ENCODE results near the gene PPP6R1. TPM values are rescaled to one million over a fixed set of nuclear protein-coding genes. Genes with fewer than 3 reads are reported as not detected.

Gene PPP6R1
- total RNA-seq, 1 experiment from 2014 or later = 96.7 TPM

GRCh38 chr19:55224038-55224665 lies 34.7 kb downstream of the PPP6R1 start:
- Histone ChIP-seq H3K36me3 (ENCODE audit: control insufficient read depth in 1 of 2, insufficient read depth in 2 of 2, low read length in 2 of 2) (no peaks in the 10 kb centered on the region), H3K27ac (ENCODE audit: low read depth, low read length) (no peak overlapping the region), H3K9me3 (ENCODE audit: control insufficient read depth in 1 of 2, insufficient read depth in 1 of 2, low read depth in 1 of 2, low read length in 2 of 2) (no peaks in the 10 kb centered on the region; a peak in 1 of 4 replicates), H3K27me3 (ENCODE audit: insufficient read depth, low read length) (no peaks in the 10 kb centered on the region), H3K9ac (ENCODE audit: low read length) (no peak overlapping the region), H4K20me1 (ENCODE audit: insufficient read depth) (no peaks in the 10 kb centered on the region), H3K9me2 (ENCODE audit: insufficient read depth) (no peaks in the 10 kb centered on the region), H2AFZ (ENCODE audit: low read depth, low read length, poor library complexity, severe bottlenecking) (no peak overlapping the region), H3K79me2 (ENCODE audit: insufficient read depth, low read length) (no peaks in the 10 kb centered on the region), H3K4me1 (ENCODE audit: control insufficient read depth in 1 of 2, insufficient read depth in 2 of 2, low read length in 2 of 2) (no peaks in the 10 kb centered on the region), H3K4me3 (replicated peaks in 1 of 2; ENCODE audit: low read depth in 1 of 2, low read length in 2 of 2) (no peak overlapping the region), H3K4me2 (ENCODE audit: low read length) (no peak overlapping the region)
- DNase-seq (ENCODE audit: low read depth, low spot score) (no peak), ATAC-seq (no peak)
- POLR2A ChIA-PET = no interaction called here
- CTCF ChIA-PET = no interaction called here
- intact Hi-C loops (cut with micrococcal nuclease) = no loop called here
- RAD21 ChIA-PET (ENCODE audit: low non-redundant PET in 1 of 2, low total read pairs in 2 of 2, uncharacterized antibody in 2 of 2, unreplicated experiment in 2 of 2) = no interaction called here
- TF ChIP-seq SP1 (IDR thresholded peaks at IDR 0.05; ENCODE audit: low read depth) = no peak
- TF ChIP-seq SIN3A (IDR thresholded peaks at IDR 0.05; ENCODE audit: low read depth) = no peak
- no peak for TF ChIP-seq RAD21 (IDR thresholded peaks at IDR 0.05; ENCODE audit: low read depth)
- TF ChIP-seq ELF1 (IDR thresholded peaks at IDR 0.05; ENCODE audit: borderline replicate concordance, low read depth) = no peak
- TF ChIP-seq ZBTB33 (IDR thresholded peaks at IDR 0.05; ENCODE audit: extremely low read depth, insufficient replicate concordance, low read length) = no peak
- no peak for TF ChIP-seq EZH2 (IDR thresholded peaks at IDR 0.05)
- no peak for TF ChIP-seq FOSL1 (IDR thresholded peaks at IDR 0.05; ENCODE audit: low read depth)
- TF ChIP-seq POLR2A (IDR thresholded peaks at IDR 0.05; ENCODE audit: borderline replicate concordance, extremely low read depth, insufficient read depth, insufficient read length) = no peak
- TF ChIP-seq POLR2AphosphoS5 (IDR thresholded peaks at IDR 0.05; ENCODE audit: low read depth, low read length) = no peak
- TF ChIP-seq MAX (IDR thresholded peaks at IDR 0.05) = no peak
- no peak for TF ChIP-seq ATF3 (IDR thresholded peaks at IDR 0.05)
- TF ChIP-seq JUND (IDR thresholded peaks at IDR 0.05) = no peak
- no peak for TF ChIP-seq CTCF (IDR thresholded peaks at IDR 0.05 in 2 of 3, conservative IDR thresholded peaks at IDR 0.05 in 1 of 3; ENCODE audit: borderline replicate concordance in 1 of 3, insufficient read depth in 1 of 3, low read depth in 2 of 3, low read length in 2 of 3)
- no peak for TF ChIP-seq EZH2phosphoT487 (IDR thresholded peaks at IDR 0.05; ENCODE audit: borderline replicate concordance)
- no peak for TF ChIP-seq REST (IDR thresholded peaks at IDR 0.05; ENCODE audit: low read depth)
- no TSS peak for BruUV-seq (replicated peaks)
